Endothelial cell of umbilical vein (primary cell): Measurements from ENCODE around the gene NECAB2. TPM values are rescaled to one million over a fixed set of nuclear protein-coding genes. Genes with fewer than 3 reads are reported as not detected.
A peak's percentile ranks its signal among the peaks of the same experiment; 100 is the strongest.

Experiments
- BruUV-seq: library from RNA; stranded (reverse); fragments of 400-500 nt; replicated peaks from 2 replicates; lab custom pipeline; 2021; lab: Mats Ljungman, UMichigan
- CTCF ChIA-PET: fragments of 300-600, 350-600 bp; sonication (Branson Sonifier 250); formaldehyde crosslinking; loops from one replicate; lab custom pipeline; 2021; ENCODE audit warnings: antibody characterized with exemption, inconsistent platforms; lab: Charles Lee
- POLR2A ChIA-PET: fragments of 300-600, 350-600 bp; sonication (Branson Sonifier 250); formaldehyde crosslinking; loops from one replicate; lab custom pipeline; 2021; ENCODE audit warnings: antibody characterized with exemption, inconsistent platforms; lab: Charles Lee
- DNase-seq: peaks from one replicate; pipeline ENCODE4 v3.0.0-alpha.2; 2011; ENCODE audit warnings: low read depth, low spot score
- FAIRE-seq: peaks from 2 replicates; lab custom pipeline; 2011; peaks lifted over from hg19 to GRCh38; lab: Jason Lieb, UNC
- H2AFZ ChIP-seq: 2 replicates; pipeline ENCODE4 v1.6.0; 2012; ENCODE audit warnings: low read depth, low read length, control low read depth, inconsistent platforms
- H3K27ac ChIP-seq: 2 replicates; pipeline ENCODE4 v1.5.1; 2011; ENCODE audit warnings: low read depth, mild to moderate bottlenecking, control low read depth, low read length, moderate library complexity; ENCODE audit not compliant: insufficient read depth
- H3K27me3 ChIP-seq, 2 experiments: 2 replicates each; pipeline versions ENCODE4 v1.6.0 to v1.6.1; 2011; ENCODE audit warnings: low read length in 2 of 2, mixed read lengths in 1 of 2; ENCODE audit not compliant: control insufficient read depth in 2 of 2, insufficient read depth in 2 of 2
- H3K36me3 ChIP-seq, 2 experiments: 2 replicates in 1 of 2; 3 replicates in 1 of 2; pipeline ENCODE4 v1.5.1; 2011; ENCODE audit warnings: low read length in 2 of 2, mild to moderate bottlenecking in 1 of 2, moderate library complexity in 1 of 2; ENCODE audit not compliant: control insufficient read depth in 2 of 2, insufficient read depth in 2 of 2; ENCODE audit errors: extremely low read depth in 1 of 2
- H3K4me1 ChIP-seq: 3 replicates; pipeline ENCODE4 v1.5.1; 2011; ENCODE audit warnings: mild to moderate bottlenecking, low read length; ENCODE audit not compliant: control insufficient read depth, insufficient read depth; ENCODE audit errors: extremely low read depth
- H3K4me2 ChIP-seq: 2 replicates; pipeline ENCODE4 v1.6.1; 2011; ENCODE audit warnings: low read length, control low read depth, mixed read lengths; ENCODE audit not compliant: insufficient read depth
- H3K4me3 ChIP-seq, 3 experiments: fragments of 200-600 bp in 1 of 3; sonication (generic), shearing (Covaris generic) in 1 of 3; replicated peaks in 1 of 3; 2 replicates each; pipeline ENCODE4 v1.5.1; 2011 to 2016; ENCODE audit warnings: control low read depth in 3 of 3, low read length in 3 of 3, mild to moderate bottlenecking in 2 of 3, inconsistent platforms in 1 of 3, low read depth in 1 of 3, moderate library complexity in 1 of 3; ENCODE audit not compliant: insufficient read depth in 1 of 3
- H3K79me2 ChIP-seq: 2 replicates; pipeline ENCODE4 v1.6.0; 2012; ENCODE audit warnings: low read length, inconsistent platforms; ENCODE audit not compliant: control insufficient read depth, insufficient read depth
- H3K9ac ChIP-seq: replicated peaks from 2 replicates; pipeline ENCODE3; 2011; ENCODE audit warnings: low read length, control low read depth; ENCODE audit not compliant: insufficient read depth; ENCODE audit errors: extremely low read depth
- H3K9me1 ChIP-seq: replicated peaks from 3 replicates; pipeline ENCODE4 v1.6.0; 2011; ENCODE audit warnings: mild to moderate bottlenecking, low read length; ENCODE audit not compliant: control insufficient read depth, insufficient read depth; ENCODE audit errors: extremely low read depth
- H3K9me3 ChIP-seq: replicated peaks from 2 replicates; pipeline ENCODE4 v1.5.1; 2012; ENCODE audit warnings: low read length, inconsistent platforms; ENCODE audit not compliant: control insufficient read depth, insufficient read depth
- H4K20me1 ChIP-seq: replicated peaks from 2 replicates; pipeline ENCODE3; 2011; ENCODE audit warnings: mild to moderate bottlenecking, low read length; ENCODE audit not compliant: control insufficient read depth, insufficient read depth; ENCODE audit errors: extremely low read depth
- CTCF ChIP-seq, 2 donors: IDR thresholded peaks; 1 replicate in 1 of 2; 2 replicates in 1 of 2; pipeline ENCODE4 v1.5.1; 2011; ENCODE audit warnings: low read length in 2 of 2, mild to moderate bottlenecking in 2 of 2, moderate library complexity in 2 of 2, control low read depth in 1 of 2, inconsistent platforms in 1 of 2, low read depth in 1 of 2; ENCODE audit not compliant: insufficient read depth in 1 of 2; ENCODE audit errors: extremely low read depth in 1 of 2
- EZH2 ChIP-seq: IDR thresholded peaks from 2 replicates; pipeline ENCODE4 v1.6.1; 2012; ENCODE audit warnings: borderline replicate concordance, low read depth, mild to moderate bottlenecking, moderate library complexity, low read length, inconsistent platforms; ENCODE audit not compliant: severe bottlenecking
- FOS ChIP-seq: IDR thresholded peaks from 2 replicates; pipeline ENCODE4 v1.6.1; 2011; ENCODE audit warnings: mild to moderate bottlenecking, low read length, moderate library complexity, borderline replicate concordance; ENCODE audit not compliant: insufficient read depth
- GATA2 ChIP-seq: IDR thresholded peaks from 2 replicates; pipeline ENCODE4 v1.7.0; 2011; ENCODE audit warnings: low read depth, mild to moderate bottlenecking, moderate library complexity, mixed read lengths, low read length; ENCODE audit not compliant: insufficient read length, insufficient read depth
- JUN ChIP-seq: IDR thresholded peaks from 2 replicates; pipeline ENCODE4 v1.6.1; 2011; ENCODE audit warnings: borderline replicate concordance, low read depth; ENCODE audit not compliant: insufficient read length, insufficient read depth
- MYC ChIP-seq: IDR thresholded peaks from one replicate; pipeline ENCODE4 v1.6.1; 2011; ENCODE audit warnings: mild to moderate bottlenecking, low read depth, low read length
- POLR2A ChIP-seq: IDR thresholded peaks from 2 replicates; pipeline ENCODE4 v1.6.1; 2012; ENCODE audit warnings: low read depth, mild to moderate bottlenecking, control low read depth, low read length
- POLR2AphosphoS5 ChIP-seq: IDR thresholded peaks from 2 replicates; pipeline ENCODE4 v1.6.1; 2012; ENCODE audit warnings: low read depth, mild to moderate bottlenecking, control low read depth, low read length, moderate library complexity; ENCODE audit not compliant: insufficient read depth
- dilution Hi-C: fragments of 300-500 bp; cut with MboI; formaldehyde crosslinking; loops from one replicate; pipeline ENCODE4 v1.15.0; 2019; ENCODE audit warnings: low sequenced_read_pairs; ENCODE audit not compliant: extremely low pct_ligation_motif_present
- intact Hi-C: fragments of 100-400 bp; cut with micrococcal nuclease; formaldehyde crosslinking; loops from one replicate; pipeline ENCODE4 v1.10.0; 2022
- polyA plus RNA-seq, 4 experiments: library from polyadenylated mRNA; depleted of rRNA in 3 of 4; stranded (reverse) in 3 of 4; unstranded in 1 of 4; fragments of >200 nt; gene quantifications; 2 replicates each; pipeline versions ENCODE4 v1.2.1 to v1.2.3, GENCODE V29; 2011 to 2012; ENCODE audit warnings: missing spikeins in 1 of 4
- total RNA-seq: library from RNA; stranded (reverse); gene quantifications from 2 replicates; pipeline ENCODE4 v1.2.3, GENCODE V29; 2021
- TF ChIP-seq, protein P1 (sequence below): IDR thresholded peaks from 2 replicates; pipeline ENCODE4 v1.6.1; 2011; ENCODE audit not compliant: insufficient read depth, insufficient read length

The NECAB2 gene
- total and polyA plus RNA-seq, 2 donors (not counting 3 experiments of a cell fraction or from before 2014, with no cell fraction given): 0.26 to 0.31 TPM

DNA sequence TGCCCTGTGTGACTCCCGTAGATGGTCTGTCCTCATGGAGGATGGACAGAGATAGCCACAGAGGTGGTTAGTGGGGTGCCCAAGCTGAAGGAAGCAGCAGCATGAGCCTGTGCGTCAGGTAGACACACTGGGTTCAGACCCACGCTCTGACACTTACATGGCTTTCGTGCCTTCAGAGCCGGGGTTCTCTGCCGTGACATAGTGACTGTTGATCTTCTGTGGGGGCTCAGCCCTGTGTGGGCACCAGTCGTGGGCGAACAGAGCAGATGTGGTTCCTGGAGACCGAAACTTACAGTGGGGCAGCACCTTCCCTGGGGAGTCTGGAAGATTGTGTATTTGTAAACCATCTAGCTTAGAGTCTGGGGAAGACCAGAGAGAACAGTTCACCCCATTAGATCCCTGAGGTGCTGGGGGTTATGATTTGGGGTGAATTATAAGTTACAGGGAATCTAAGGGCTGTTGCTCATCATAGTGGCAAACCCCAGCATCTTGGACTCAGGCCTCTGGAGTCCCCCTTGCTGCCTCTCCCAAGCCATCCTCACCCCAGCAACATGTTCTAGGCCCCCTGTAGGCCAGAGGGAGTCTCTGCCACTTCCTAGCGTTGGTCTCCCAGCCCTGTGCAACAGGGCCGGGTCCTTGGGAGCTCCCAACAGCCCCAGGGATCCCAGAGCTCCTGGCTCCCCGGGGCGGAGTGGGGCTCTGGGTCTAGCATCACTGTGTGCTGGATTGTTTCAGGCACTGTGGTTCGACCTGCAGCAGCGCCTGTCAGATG lies 28.6 kb downstream of the NECAB2 start:
- Histone ChIP-seq H3K9me3 (no peaks in the 10 kb centered on the region), H4K20me1 (no peaks in the 10 kb centered on the region), H3K36me3 (no peaks in the 10 kb centered on the region), H3K9me1 (no peaks in the 10 kb centered on the region), H3K4me2 (no peak overlapping the region), H3K79me2 (no peaks in the 10 kb centered on the region), H3K27ac (no peak overlapping the region), H2AFZ (no peak overlapping the region), H3K4me1 (no peaks in the 10 kb centered on the region), H3K4me3 (no peak overlapping the region), H3K9ac (no peak overlapping the region), H3K27me3 (no peaks in the 10 kb centered on the region)
- intact Hi-C loops: no loop called here
- no TSS peak for BruUV-seq
- CTCF ChIA-PET: interaction anchor here (1.0 to 1.3 kb wide), 2 partner anchors 15 to 27 kb away, joined by 3 read pairs; no protein-coding TSS in a partner anchor
- no peak for FAIRE-seq
- no peak for DNase-seq
- dilution Hi-C loops: no loop called here
- POLR2A ChIA-PET: no interaction called here
- TF ChIP-seq POLR2AphosphoS5 (no peak), MYC (no peak), CTCF (IDR thresholded peaks at IDR 0.05; ENCODE audit: extremely low read depth in 1 of 2, insufficient read depth in 1 of 2, low read depth in 1 of 2, low read length in 2 of 2) (peak in 1 of 2 donors; percentile 10), EZH2 (no peak), FOS (no peak), POLR2A (no peak), GATA2 (no peak), JUN (no peak)
- TF ChIP-seq, protein P1, sequence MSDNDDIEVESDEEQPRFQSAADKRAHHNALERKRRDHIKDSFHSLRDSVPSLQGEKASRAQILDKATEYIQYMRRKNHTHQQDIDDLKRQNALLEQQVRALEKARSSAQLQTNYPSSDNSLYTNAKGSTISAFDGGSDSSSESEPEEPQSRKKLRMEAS: no peak
